NCI-H1048 (cell line): ENCODE results near the gene CCSER2.
A peak's percentile ranks its signal among the peaks of the same experiment; 100 is the strongest.
"Not testable (repeated sequence)": the region's sequence is repeated elsewhere in the genome, so short reads cannot be mapped to it uniquely, and the experiment has no call there.

Experiments used
- DNase-seq: peaks from one replicate; lab custom pipeline; 2025; lab: John Stamatoyannopoulos, UW

The CCSER2 gene

GRCh38 chr10:84522612-84523462 lies 194.4 kb downstream of the CCSER2 start:
- DNase-seq: no peak

- DNase-seq: no peak
Observed at GRCh38 chr10:84523526-84523925, 195.1 kb downstream of the CCSER2 start.

GRCh38 chr10:84524435-84524834 lies 196.0 kb downstream of the CCSER2 start:
- DNase-seq: no peak

- DNase-seq: no peak
Observed at GRCh38 chr10:84525120-84525806, 196.9 kb downstream of the CCSER2 start.

- DNase-seq: not testable (repeated sequence)
Observed at GRCh38 chr10:84525807-84526182, 197.4 kb downstream of the CCSER2 start.

- not testable (repeated sequence) for DNase-seq
Observed at GRCh38 chr10:84527386-84527785, 199.0 kb downstream of the CCSER2 start.

GRCh38 chr10:84528526-84528925 lies 200.1 kb downstream of the CCSER2 start:
- not testable (repeated sequence) for DNase-seq

GRCh38 chr10:84530724-84531325 lies 202.4 kb downstream of the CCSER2 start:
- no peak for DNase-seq

GRCh38 chr10:84531396-84531795 lies 203.0 kb downstream of the CCSER2 start:
- no peak for DNase-seq

GRCh38 chr10:84534168-84534567 lies 205.8 kb downstream of the CCSER2 start:
- no peak for DNase-seq

GRCh38 chr10:84537447-84537931 lies 209.1 kb downstream of the CCSER2 start:
- DNase-seq: peak; percentile 43

GRCh38 chr10:84538036-84538435 lies 209.6 kb downstream of the CCSER2 start:
- no peak for DNase-seq

- DNase-seq: no peak
Observed at GRCh38 chr10:84539216-84539615, 210.8 kb downstream of the CCSER2 start.

- no peak for DNase-seq
Observed at GRCh38 chr10:84540022-84540616, 211.7 kb downstream of the CCSER2 start.

- peak; percentile 6 for DNase-seq
Observed at GRCh38 chr10:84540617-84541288, 212.4 kb downstream of the CCSER2 start.

- no peak for DNase-seq
Observed at GRCh38 chr10:84541289-84541637, 212.9 kb downstream of the CCSER2 start.

GRCh38 chr10:84542522-84543490 lies 214.4 kb downstream of the CCSER2 start:
- DNase-seq: no peak

- no peak for DNase-seq
Observed at GRCh38 chr10:84543948-84544347, 215.6 kb downstream of the CCSER2 start.

- DNase-seq: no peak
Observed at GRCh38 chr10:84545651-84546050, 217.3 kb downstream of the CCSER2 start.

- no peak for DNase-seq
Observed at GRCh38 chr10:84546609-84547008, 218.2 kb downstream of the CCSER2 start.

GRCh38 chr10:84547616-84548015 lies 219.2 kb downstream of the CCSER2 start:
- DNase-seq: no peak
